AG10803 (cell line): ENCODE results near the gene MOV10.
"Not testable (repeated sequence)": the region's sequence is repeated elsewhere in the genome, so short reads cannot be mapped to it uniquely, and the experiment has no call there.

ENCODE experiments used
- DNase-seq: peaks from one replicate; pipeline ENCODE4 v3.0.0; 2010; ENCODE audit warnings: low read depth
- H3K4me3 ChIP-seq: 2 replicates; pipeline ENCODE4 v1.5.1; 2011; ENCODE audit warnings: mild to moderate bottlenecking, low read length, control low read depth
- TF ChIP-seq, protein P1 (sequence below): conservative IDR thresholded peaks from 2 replicates; pipeline ENCODE4 v1.5.1; 2011; ENCODE audit warnings: mild to moderate bottlenecking, low read length, control low read depth, inconsistent platforms

The MOV10 gene

DNA sequence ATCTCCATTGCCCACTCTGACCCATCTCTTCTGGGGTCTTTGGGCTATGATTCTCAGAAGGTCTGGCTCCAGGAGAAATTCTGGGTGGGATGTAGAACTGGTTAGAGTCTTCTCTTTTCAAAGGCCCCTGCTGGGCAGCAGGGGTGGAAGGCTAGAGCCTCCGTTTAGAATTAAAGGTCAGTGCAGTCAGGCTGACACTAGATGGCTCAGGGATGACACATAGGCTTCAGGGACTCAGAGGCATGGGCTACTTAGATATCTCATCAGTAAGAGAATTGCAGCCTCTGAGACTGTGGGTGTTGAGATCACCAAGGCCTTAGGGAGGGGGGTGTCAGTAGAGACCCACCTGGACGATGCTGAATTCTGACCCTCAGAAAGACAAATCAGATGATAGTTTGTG lies 53.3 kb downstream of the MOV10 start:
- DNase-seq: no peak
- TF ChIP-seq, protein P1, sequence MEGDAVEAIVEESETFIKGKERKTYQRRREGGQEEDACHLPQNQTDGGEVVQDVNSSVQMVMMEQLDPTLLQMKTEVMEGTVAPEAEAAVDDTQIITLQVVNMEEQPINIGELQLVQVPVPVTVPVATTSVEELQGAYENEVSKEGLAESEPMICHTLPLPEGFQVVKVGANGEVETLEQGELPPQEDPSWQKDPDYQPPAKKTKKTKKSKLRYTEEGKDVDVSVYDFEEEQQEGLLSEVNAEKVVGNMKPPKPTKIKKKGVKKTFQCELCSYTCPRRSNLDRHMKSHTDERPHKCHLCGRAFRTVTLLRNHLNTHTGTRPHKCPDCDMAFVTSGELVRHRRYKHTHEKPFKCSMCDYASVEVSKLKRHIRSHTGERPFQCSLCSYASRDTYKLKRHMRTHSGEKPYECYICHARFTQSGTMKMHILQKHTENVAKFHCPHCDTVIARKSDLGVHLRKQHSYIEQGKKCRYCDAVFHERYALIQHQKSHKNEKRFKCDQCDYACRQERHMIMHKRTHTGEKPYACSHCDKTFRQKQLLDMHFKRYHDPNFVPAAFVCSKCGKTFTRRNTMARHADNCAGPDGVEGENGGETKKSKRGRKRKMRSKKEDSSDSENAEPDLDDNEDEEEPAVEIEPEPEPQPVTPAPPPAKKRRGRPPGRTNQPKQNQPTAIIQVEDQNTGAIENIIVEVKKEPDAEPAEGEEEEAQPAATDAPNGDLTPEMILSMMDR: peak; percentile 10; the same call in 1 of the 2 replicates
- no peak overlapping the region for H3K4me3 ChIP-seq

- DNase-seq, H3K4me3 ChIP-seq: not testable (repeated sequence)
Measured at GRCh38 chr1:112728306-112728971, 54.0 kb downstream of the MOV10 start.

GRCh38 chr1:112729011-112729410 lies 54.6 kb downstream of the MOV10 start:
- DNase-seq, H3K4me3 ChIP-seq: not testable (repeated sequence)

DNA sequence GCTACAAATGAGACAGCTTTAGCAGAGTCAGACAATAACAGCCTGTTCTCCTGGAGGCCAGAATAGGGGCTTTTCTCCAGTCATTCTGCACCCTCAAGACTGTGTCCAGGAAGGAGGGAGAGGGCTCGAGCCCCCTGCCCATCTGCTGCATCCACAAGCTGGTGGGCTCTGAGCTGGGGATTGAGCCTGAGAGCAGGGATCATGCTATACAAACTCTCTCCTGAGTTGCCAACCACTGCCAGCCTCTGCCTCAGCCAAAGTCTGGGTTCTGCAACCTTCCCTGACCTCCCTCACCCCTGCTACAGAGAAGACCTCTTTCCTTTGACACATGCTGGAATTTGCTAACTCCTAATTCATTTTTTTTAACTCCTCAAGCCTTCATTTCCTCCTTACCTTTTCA lies 55.5 kb downstream of the MOV10 start:
- DNase-seq: no peak
- TF ChIP-seq, protein P1: no peak
- H3K4me3 ChIP-seq: no peak overlapping the region

DNA sequence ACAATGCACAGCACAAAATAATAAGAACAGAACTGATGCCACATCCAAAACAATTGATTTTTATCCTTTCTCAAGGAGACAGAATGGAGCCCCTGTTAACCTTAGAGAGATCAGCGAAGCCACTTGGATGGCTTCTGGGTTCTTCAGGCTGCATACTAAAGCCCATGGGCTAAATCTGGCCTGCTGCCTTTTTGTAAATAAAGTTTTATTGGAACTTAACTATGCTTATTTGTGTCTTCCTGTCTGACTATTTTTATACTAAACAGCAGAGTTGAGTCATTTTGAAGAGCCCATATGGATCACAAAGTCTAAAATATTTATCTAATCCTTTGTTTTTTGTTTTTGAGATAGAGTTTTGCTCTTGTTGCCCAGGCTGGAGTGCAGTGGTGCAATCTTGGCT lies 57.0 kb downstream of the MOV10 start:
- H3K4me3 ChIP-seq: no peak overlapping the region
- no peak for DNase-seq
- TF ChIP-seq, protein P1: no peak

DNA sequence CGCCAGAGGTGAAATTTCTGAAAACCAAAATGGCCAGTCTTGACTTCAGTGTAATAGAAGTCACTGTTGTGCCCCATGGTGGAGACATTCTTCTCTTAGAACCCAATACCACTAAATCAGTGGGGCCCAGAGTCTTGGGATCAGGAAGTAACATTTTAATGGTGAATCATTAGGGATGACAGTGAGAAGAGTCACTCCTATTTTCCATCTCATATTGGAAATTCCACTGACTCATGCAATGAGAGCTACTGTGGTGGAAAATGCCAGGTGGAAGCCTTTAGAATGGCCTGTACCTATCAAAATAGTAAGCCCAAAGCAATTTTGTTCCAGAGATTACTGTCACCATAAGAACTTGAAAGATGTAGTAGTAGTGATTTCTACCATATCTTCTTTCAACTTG lies 61.3 kb downstream of the MOV10 start:
- no peak overlapping the region for H3K4me3 ChIP-seq
- TF ChIP-seq, protein P1: no peak
- DNase-seq: peak; percentile 67

DNA sequence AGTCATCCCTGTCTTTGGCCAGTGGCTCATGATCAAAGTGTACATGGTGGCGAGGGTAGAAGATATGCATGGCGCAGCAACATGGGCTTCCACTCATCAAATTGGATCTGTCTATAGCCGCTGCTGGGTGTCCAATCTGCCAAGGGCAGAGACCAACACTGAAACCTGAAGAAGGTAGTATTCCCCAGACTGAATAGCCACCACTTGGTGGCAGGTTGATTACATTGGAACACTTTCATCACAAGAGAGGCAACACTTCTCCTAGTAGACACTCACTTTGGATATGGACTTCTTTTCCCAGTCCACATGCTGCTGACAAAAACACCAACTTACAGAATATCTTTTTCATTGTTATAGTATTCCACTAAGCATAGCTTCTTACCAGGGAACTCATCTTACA lies 63.1 kb downstream of the MOV10 start:
- DNase-seq: no peak
- TF ChIP-seq, protein P1: no peak
- no peak overlapping the region for H3K4me3 ChIP-seq

- TF ChIP-seq, protein P1: no peak
- no peak for DNase-seq
- H3K4me3 ChIP-seq: peak overlapping the region; percentile 24
Measured at GRCh38 chr1:112743174-112744008, 68.9 kb downstream of the MOV10 start.
